ENCODE measurements around the gene ZNF76.

The ZNF76 gene

DNA sequence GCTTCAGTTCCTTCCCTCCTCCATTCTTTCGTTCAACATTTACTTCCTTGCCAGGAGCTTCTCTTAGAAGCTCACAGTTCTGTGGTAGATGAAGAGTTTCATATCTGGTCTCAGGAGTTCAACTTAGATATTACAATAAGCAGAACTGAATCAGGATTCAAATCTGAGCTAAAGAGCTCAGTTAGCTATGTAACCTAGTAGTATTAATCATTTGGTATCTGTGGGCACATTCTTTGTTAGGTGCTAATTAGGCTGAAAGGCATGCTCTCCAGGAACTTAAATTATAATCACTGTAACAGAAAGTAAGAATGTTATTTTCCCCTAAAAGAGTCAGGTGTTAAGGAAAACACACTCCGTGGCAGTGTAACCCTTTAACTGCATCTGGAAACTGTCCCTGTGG, 8.4 kb downstream of the ZNF76 start:
- DNase-seq (ENCODE audit: low read depth) = no peak

DNA sequence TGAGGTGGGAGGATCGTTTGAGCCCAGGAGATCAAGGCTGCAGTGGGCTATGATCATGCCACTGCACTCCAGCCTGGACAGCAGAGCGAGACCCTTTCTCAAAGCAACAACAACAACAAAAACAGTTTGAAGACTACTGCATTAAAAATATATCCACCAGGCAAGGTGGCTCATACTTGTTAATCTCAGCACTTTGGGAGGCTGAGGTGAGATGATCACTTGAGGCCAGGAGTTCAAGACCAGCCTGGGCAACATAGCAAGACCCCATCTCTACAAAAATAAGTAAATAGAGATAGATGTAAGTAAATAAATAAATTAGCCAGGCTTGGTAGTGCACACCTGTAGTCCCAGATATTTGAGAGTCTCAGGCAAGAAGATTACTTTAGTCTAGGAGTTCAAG, 12.5 kb downstream of the ZNF76 start:
- DNase-seq (ENCODE audit: low read depth) = no peak

DNA sequence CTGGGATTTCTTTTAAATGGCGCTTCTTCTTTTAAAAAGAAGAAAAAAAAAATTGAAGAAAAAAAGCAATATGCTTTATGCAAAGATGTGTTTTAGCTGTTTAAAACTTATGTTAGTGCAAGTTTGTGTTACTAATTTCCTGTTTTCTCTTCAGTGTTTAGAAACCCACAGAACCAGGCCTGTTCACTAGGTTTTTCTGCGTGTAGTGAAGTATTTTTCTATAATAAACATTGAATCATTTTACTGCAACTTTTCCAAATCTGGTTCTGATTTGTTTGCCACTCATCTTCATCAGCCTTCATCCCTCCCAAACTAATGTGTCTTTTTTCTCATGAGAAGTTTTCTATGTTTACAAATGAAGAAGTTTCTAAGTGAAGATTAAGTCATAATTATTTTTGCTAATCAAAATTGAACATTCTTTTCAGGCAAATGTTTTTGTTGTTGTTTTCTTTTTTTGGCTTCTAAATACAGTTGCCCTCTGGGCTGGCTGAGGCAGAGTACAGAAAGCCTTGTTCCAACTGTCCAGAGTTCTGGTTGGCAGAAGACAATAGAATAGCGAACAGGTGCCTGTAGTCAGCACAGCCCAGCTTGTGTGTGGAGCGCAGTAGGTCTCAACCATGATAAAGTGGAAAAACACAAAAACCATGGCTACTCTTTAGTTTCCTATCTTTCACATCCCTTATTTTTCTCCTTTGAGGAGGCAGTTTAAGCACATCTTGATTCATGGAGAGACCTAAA, 14.5 kb downstream of the ZNF76 start:
- DNase-seq (ENCODE audit: low read depth) = no peak

DNA sequence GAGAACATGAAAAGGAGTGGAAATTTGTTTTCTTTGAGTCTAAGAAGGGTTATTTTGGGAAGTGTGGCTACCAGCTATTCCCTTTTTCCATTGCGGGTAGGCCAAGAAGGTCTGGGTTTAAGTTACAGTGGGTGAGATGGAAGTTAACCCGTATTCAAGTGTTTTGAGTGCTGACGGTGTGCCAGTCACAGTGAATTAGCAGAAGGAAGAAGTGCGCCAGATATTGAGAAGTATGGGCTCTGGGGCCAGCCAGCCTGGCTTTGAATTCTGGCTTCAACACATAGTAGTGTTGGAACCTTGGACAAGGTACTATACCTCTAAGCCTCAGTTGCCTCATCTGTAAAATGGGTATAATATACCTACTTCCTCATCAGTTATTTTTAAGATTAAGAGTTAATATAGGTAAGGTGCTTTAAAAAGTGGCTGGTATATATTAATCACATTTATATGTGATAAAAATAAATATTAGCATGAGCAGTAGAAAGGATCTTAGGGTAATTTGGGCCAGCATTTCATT, 16.3 kb downstream of the ZNF76 start:
- DNase-seq (ENCODE audit: low read depth) = no peak

DNA sequence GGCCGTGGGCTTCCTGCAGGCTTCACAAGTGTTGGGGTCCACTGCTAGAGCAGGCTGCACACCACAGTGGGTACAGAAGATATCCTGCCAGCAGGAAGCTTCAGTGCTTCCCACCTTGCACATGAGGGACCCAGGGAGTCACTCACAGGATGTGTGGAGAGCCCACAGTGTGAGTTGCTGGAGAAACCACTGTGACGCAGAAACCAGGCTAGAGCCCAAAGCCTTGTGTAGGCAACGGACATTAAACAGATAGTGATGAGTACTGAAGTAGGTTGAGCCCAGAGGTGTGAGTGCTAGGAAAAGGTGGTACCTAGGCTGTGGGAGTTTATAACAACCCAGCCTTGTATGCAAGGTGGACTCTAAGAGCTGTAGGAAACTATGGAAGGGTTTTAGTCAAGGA, 19.2 kb downstream of the ZNF76 start:
- DNase-seq (ENCODE audit: low read depth) = no peak

DNA sequence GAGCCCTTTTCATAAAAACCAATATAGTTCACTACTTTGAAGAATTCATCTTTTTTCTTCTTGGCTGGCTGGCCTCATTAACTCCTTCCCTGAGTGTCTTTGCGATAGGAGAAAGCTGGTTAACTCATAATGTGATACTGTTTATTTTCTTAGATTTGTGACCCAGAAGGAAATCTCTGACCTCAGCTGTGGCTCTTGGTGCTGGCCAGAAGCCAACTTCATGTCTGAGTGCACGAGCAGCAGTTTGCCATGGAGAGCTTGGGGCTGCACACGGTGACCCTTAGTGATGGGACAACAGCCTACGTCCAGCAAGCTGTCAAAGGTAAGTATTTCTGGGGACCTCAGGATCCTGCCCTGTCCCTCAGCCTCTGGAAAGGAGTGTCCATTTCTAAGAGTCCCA, 21.4 kb downstream of the ZNF76 start:
- DNase-seq (ENCODE audit: low read depth) = no peak

DNA sequence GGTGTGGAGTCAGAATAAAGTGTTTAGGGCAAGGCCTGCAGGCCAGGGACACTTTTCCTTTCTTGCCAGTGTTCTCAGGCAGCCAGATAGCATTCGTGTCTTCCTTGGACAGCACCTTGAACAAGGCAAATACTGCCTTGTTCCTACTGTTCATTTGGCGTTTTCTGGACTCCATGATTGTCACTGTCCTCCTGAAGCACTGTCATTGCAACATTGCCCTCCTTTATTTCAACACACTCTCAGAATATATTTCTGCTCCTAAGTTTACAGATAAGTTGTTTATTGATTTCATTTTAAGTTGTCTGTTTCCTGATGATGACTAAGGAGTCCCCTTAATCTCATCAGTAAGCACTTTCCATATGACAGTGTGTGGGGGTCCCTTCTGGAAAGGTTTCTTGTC, 22.9 kb downstream of the ZNF76 start:
- no peak for DNase-seq (ENCODE audit: low read depth)

DNA sequence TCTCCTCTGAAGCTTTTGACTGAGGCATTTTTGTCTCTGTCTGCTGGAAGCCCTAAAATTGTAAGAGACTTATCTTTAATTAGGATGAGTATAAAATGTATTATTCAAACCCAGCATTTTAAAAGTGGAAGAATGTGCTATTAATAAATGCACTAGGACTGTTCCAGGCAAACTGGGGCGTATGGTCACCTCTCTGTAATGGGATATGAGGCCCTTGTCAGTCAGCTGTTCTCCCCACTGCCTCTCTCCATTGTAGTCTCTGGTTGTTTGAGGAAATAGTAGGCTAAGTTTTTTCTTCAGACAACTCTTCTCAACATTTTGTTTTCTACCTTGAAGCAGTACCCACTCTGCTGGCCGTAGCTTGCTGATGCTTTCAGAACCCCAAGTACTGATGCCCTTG, 23.8 kb downstream of the ZNF76 start:
- no peak for DNase-seq (ENCODE audit: low read depth)

DNA sequence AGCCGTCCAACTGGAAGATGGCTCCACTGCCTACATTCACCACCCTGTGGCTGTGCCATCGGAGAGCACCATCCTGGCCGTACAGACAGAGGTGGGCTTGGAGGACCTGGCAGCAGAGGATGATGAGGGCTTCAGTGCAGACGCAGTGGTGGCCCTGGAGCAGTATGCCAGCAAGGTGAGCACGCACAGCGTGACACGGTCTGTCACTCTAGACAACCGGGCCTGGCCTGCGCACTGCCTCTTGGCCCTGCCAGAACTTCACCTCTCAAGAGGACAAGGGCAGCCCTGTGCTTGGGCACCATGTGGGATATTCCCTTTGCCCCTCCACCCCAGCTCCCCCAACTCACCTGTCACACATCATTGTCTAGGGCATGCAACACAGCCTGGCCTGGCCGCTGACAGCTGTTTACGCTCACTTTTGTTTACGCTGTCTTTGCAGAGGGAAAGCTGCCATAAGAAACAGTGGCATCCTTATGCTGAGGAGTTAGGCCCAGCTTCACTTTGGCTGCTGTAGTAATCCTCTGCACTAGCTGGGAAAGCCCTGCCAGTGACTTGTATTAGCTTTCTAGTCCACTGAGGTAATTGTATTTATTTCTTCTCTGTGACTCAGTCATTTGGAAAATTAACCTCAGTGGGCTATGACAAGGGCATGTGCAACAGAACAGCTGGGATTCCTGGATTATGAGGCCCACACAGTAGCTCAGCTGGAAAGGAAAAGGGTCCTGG, 28.3 kb downstream of the ZNF76 start:
- peak; percentile 10 for DNase-seq (ENCODE audit: low read depth)

DNA sequence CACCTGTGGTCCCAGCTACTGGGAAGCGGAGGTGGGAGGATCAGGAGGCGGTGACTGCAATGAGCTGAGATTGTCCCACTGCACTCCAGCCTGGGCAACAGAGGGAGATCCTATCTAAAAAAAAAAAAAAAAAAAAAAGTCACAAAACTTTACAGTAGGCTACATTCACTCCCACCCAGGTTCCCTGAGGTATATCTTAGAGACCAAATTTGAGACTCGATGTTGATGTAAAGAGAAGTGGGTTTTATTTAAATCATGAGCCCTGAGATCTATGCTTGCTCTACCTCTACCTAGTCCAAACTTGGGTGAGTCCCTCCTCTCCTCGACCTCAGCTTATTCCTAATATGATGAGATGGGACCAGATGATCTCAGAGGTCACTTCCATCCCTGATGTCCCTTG, 29.3 kb downstream of the ZNF76 start:
- DNase-seq (ENCODE audit: low read depth) = no peak

DNA sequence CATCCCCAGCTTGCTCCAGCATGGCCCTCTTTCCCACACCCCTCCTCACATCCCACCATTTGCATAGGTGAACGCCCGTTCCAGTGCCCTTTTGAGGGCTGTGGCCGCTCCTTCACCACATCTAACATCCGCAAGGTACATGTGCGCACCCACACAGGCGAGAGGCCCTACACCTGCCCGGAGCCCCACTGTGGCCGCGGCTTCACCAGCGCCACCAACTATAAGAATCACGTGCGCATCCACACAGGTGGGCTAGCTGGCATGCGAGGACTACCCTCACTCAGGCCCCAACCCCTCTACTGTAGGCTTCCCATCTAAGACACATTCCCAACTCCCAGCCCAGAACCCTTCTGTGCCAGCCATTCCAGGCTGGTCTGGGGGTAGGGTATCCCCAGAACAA, 32.0 kb downstream of the ZNF76 start:
- no peak for DNase-seq (ENCODE audit: low read depth)

DNA sequence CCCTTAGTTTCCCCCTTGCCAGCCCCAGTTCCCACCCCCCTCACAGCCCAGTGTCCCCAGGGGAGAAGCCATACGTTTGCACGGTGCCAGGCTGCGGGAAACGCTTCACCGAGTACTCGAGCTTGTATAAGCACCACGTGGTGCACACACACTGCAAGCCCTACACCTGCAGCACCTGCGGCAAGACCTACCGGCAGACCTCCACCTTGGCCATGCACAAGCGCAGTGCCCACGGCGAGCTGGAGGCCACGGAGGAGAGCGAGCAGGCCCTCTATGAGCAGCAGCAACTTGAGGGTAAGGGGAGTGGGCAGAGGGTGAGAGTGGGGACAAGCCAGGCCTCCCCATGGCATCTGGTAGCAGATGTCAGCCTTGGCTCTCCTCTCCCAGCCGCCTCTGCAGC, 33.0 kb downstream of the ZNF76 start:
- no peak for DNase-seq (ENCODE audit: low read depth)

DNA sequence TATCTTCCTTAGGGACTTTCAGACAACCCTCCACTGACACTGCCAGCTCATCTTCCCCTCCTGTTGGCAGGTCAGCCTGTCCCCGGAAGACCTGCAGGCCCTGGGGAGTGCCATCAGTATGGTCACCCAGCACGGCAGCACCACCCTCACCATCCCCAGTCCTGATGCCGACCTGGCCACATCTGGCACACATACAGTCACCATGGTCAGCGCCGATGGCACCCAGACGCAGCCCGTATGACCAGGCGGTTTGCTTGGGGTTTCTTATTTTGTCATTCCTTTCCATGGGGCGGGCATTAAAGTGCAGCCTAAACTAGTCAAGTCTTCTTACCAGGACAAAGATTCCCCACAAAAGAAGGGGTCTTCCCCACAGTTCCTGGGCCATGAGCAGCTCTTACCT, 34.1 kb downstream of the ZNF76 start:
- DNase-seq (ENCODE audit: low read depth) = no peak

DNA sequence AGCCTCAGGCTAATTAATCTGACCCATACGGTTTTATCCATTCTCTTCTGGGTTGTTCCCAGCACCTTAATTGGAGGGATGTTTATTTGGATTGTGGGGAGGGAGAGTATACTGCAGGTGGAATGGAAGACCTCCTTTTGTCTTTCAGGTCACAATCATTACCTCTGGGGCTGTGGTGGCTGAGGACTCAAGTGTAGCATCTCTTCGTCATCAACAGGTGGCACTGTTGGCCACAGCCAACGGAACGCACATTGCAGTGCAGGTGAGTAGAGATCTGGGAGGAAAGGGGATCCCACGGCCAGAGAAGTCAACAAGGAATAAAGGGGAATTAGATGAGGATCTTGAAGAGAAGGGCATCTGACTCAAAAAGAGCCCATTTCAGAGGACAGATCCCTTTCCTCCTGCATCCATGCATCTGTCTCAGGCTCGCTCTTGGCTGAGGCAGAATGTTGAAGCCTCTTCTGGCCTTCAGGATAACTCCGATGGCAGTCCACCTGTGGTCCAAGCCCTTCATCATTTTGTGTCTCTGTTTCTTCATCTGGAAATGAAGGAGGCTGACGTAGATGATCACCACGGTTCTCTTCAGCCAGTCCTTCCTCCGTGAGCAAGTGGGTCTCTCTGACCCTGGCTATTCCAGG, 34.9 kb downstream of the ZNF76 start:
- no peak for DNase-seq (ENCODE audit: low read depth)

DNA sequence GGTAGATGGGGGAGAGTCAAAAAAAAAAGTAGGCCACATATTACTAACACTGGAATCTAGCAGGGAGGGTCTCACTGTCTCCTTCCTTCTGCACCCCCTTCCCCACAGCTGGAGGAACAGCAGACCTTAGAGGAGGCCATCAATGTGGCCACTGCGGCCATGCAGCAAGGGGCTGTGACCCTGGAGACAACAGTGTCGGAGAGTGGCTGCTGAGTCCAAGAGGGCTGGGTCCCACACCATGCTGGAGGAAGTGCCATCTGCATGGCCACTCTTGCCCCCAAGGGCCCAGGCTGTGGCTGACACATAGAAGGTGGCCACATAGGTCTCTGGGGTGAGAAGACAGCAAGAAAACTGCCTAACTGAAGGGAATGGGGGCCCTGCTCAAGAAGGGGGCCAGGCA, 35.5 kb downstream of the ZNF76 start:
- DNase-seq (ENCODE audit: low read depth) = no peak

DNA sequence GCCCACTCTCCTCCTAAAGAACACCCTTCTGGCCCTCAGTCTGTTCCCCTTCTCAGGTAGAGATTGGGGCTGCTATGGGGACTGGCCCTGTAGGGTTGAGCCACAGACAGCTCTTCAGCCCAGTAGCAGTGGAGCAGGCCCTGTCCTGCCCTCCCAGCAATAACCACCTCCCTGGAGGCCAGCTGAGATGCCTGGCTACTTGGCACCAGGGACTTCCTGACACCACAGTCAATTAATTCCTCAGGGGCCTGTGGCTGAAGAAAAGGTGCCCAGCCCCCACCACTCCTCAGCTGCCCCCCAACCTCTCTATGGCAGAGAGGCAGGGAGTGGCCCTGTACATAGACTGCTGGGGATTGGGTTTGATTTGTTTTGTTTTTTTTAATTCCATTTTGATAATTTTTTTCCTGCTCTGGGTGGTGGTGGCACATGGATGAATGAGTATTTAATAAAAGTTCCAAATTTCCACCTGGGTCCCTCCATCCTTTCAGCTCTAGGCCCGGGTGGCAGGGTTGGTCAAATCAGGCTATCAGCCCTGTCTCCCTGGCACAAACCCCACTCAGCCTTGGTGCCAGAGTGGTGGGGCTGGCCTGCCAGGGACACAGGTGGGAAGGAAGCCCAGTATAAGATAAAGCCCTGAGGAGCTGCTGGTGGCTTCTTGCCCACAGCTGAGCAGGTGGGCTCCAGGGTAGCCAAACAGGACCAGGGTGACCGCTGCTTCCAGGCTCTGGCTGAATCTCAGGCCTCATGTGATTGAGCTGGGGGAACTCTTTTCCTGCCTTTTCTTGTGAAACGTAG, 36.2 kb downstream of the ZNF76 start:
- DNase-seq (ENCODE audit: low read depth) = no peak

DNA sequence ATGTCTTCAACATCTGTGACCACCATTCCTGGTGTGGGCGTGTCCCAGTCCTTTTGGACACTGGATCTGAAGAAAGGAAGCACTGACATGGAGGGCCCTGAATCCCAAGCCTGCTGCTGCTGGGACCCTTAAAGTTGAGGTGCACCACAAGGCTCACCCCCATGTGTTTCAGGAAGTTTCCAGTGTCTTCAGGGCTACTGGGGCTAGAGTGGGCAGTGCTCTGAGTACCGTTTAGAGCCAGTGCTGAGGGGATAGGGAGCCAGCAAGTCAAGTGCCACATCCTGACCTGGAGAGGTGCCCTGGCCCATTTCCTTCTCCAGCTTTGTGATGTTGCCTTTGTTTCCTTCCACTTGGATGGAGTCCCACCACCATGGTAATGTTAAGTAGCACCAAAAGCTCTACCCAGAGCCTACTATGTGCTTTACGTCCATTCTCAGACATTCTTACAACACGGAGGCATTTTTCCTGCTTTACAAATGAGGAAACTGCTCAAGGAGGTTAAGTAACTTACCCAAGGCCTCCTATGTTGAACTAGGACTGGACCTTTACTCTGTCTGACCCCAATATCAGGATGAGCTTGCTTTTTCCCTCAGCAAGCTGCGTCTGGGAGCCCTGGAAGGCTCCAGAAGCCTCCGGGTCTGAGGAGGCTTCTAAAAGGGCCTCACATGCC, 37.5 kb downstream of the ZNF76 start:
- DNase-seq (ENCODE audit: low read depth) = no peak

DNA sequence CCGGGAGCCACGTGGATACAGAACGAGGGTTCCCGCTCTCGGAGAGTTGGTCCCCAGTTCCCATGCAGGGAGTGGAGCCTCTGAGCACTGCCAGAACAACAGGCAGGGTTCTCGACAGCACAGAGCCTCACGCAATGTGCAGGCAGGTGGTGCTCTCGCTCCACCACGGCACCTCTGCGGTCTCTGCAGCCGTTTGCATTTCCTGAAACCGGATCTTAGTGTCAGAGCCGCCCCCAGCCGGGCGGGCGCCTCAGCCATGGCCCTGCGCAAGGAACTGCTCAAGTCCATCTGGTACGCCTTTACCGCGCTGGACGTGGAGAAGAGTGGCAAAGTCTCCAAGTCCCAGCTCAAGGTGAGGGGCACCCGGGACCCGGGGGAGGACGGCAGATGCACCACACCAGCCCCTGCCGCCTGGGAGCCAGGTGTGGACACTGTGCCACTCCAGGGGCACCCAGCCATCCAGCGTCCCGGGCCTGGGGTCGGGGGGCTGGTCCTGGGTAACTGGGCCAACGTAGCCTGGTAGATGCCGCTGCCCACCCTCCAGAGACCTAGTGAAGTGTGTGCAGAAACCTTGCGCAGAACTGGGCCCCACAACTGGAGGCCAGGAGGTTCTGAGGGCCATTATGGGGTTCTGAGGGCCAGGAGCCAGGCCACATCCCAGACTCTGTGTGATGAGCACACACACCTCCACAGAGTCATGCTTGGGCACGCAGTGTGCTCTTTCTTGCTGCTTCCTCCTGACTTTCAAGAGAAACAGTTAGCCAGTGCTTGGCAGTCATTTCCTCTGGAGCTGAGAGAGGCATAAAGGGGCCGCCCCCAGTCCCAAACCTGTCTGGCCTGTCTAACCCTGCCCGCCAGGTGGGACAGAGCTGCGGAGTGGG, 38.3 kb downstream of the ZNF76 start, which contains the start of gene DEF6:
Gene DEF6 (plus strand): TSS at position 218 of the 881 bp plus-strand sequence. CDS start 39 bp downstream, at position 257.
- DNase-seq (ENCODE audit: low read depth) = no peak

DNA sequence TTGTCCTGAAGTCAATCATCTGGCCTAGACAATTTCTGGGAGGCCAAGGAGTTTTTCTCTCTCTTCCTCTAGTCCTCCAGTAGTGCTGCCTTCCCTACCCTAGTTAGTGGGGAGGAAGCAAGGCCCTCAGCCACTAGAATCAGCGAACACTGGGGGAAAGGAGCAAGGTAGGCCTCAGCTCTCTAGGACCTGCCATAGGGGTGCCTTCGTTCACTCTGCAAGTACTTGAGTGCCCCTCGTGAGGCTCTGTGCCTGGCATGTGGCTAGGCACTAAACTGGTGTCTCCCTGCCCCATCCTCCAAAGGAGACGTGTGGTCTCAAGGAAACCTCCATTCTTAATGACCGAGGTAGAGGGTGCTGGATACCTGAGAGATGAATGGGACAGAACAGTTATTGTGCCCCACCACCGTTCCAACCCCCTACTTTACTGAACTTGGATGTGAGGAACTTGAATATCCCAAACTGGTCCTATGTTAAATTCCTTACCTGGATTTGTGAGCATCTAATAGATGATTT, 39.1 kb downstream of the ZNF76 start:
- DNase-seq (ENCODE audit: low read depth) = no peak

DNA sequence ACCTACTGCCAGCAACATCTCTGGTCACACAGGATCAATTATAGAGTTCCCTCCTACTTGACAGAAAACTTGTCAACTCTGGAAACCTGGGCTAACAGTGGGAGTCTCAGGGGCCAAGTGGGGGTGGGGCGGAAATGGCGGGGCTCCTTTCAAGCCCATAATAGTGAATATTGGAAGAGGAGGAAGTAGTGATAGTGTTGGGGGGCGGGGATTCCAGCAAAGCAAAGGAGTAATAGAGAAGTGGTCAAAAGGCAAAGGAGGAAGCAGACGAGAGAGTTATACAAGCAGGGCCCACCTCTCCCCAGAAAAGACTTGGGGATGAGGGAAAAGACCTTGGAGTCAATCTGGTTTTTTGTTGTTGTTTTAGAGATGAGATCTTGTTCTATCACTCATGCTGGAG, 40.1 kb downstream of the ZNF76 start:
- no peak for DNase-seq (ENCODE audit: low read depth)

Measured in stromal cell of bone marrow (primary cell).